Fibroblast of lung (primary cell): ENCODE results near the gene ITGAL. TPM values are rescaled to one million over a fixed set of nuclear protein-coding genes. Genes with fewer than 3 reads are reported as not detected.
"Not testable (repeated sequence)": the region's sequence is repeated elsewhere in the genome, so short reads cannot be mapped to it uniquely, and the experiment has no call there.

Experiments used
- DNase-seq, 2 donors: peaks; one replicate each; pipeline versions ENCODE4 v3.0.0 to v3.0.0-alpha.2; 2010; ENCODE audit warnings: low read depth in 2 of 2
- H2AFZ ChIP-seq: 2 replicates; pipeline ENCODE4 v1.5.1; 2012; ENCODE audit warnings: low read length, control low read depth, inconsistent platforms
- H3K27ac ChIP-seq: 2 replicates; pipeline ENCODE4 v1.5.1; 2011; ENCODE audit warnings: low read length, control low read depth; ENCODE audit not compliant: insufficient read depth
- H3K27me3 ChIP-seq: 2 replicates; pipeline ENCODE4 v1.5.1; 2011; ENCODE audit warnings: mild to moderate bottlenecking, low read length; ENCODE audit not compliant: control insufficient read depth, insufficient read depth
- H3K36me3 ChIP-seq: 2 replicates; pipeline ENCODE4 v1.5.1; 2011; ENCODE audit warnings: low read length; ENCODE audit not compliant: control insufficient read depth, insufficient read depth
- H3K4me1 ChIP-seq: 2 replicates; pipeline ENCODE4 v1.5.1; 2011; ENCODE audit warnings: low read length; ENCODE audit not compliant: control insufficient read depth, insufficient read depth; ENCODE audit errors: extremely low read depth
- H3K4me2 ChIP-seq: 2 replicates; pipeline ENCODE4 v1.5.1; 2011; ENCODE audit warnings: low read length, control low read depth; ENCODE audit not compliant: insufficient read depth; ENCODE audit errors: extremely low read depth
- H3K4me3 ChIP-seq, 4 experiments: fragments of 200-600 bp in 1 of 4; sonication (generic) in 1 of 4; replicated peaks in 1 of 4; 2 replicates each; pipeline ENCODE4 v1.5.1; 2011 to 2016; ENCODE audit warnings: low read length in 4 of 4, low read depth in 3 of 4, mild to moderate bottlenecking in 3 of 4, control low read depth in 2 of 4, inconsistent platforms in 1 of 4, mixed read lengths in 1 of 4; ENCODE audit not compliant: insufficient read depth in 1 of 4; ENCODE audit errors: control extremely low read depth in 1 of 4
- H3K79me2 ChIP-seq: 2 replicates; pipeline ENCODE4 v1.5.1; 2012; ENCODE audit warnings: mild to moderate bottlenecking, low read length, inconsistent platforms; ENCODE audit not compliant: control insufficient read depth, insufficient read depth
- H3K9ac ChIP-seq: 2 replicates; pipeline ENCODE4 v1.5.1; 2011; ENCODE audit warnings: mild to moderate bottlenecking, low read length, control low read depth; ENCODE audit not compliant: insufficient read depth
- H3K9me3 ChIP-seq: 2 replicates; pipeline ENCODE4 v1.5.1; 2012; ENCODE audit warnings: low read depth, low read length; ENCODE audit not compliant: control insufficient read depth, insufficient read depth
- H4K20me1 ChIP-seq: 2 replicates; pipeline ENCODE4 v1.5.1; 2011; ENCODE audit warnings: low read length; ENCODE audit not compliant: control insufficient read depth, insufficient read depth; ENCODE audit errors: extremely low read depth
- EZH2 ChIP-seq: IDR thresholded peaks from 2 replicates; pipeline ENCODE4 v1.5.1; 2012; ENCODE audit warnings: low read length, control low read depth, mild to moderate bottlenecking; ENCODE audit errors: missing control alignments
- polyA plus RNA-seq, 2 donors: library from polyadenylated mRNA; depleted of rRNA in 1 of 2; stranded (reverse) in 1 of 2; unstranded in 1 of 2; fragments of >200 nt; gene quantifications; 2 replicates each; pipeline ENCODE4 v1.2.1, GENCODE V29; 2011 to 2012; ENCODE audit warnings: missing spikeins in 1 of 2
- total RNA-seq: library from RNA; depleted of rRNA; stranded (reverse); fragments of >200 nt; gene quantifications from 2 replicates; pipeline ENCODE4 v1.2.1, GENCODE V29; 2014
- TF ChIP-seq, protein P1 (sequence below), 2 donors: IDR thresholded peaks in 1 of 2; conservative IDR thresholded peaks in 1 of 2; 1 replicate in 1 of 2; 2 replicates in 1 of 2; pipeline ENCODE4 v1.5.1; 2011 to 2012; ENCODE audit warnings: low read length in 2 of 2, control low read depth in 1 of 2, inconsistent platforms in 1 of 2, low read depth in 1 of 2, mild to moderate bottlenecking in 1 of 2

The ITGAL gene
- total and polyA plus RNA-seq, 2 donors (not counting 1 experiment from before 2014, with no cell fraction given): not detected

- no peak for DNase-seq
- H3K27ac ChIP-seq: no peak overlapping the region
- no peaks in the 10 kb centered on the region for H3K9me3 ChIP-seq
- H2AFZ ChIP-seq: no peak overlapping the region
- H3K4me2 ChIP-seq: no peak overlapping the region
- peaks cover 5% of the 10 kb centered on the region for H3K36me3 ChIP-seq
- peaks cover 11% of the 10 kb centered on the region for H3K79me2 ChIP-seq
- H3K9ac ChIP-seq: no peak overlapping the region
- peaks cover 7% of the 10 kb centered on the region for H3K4me1 ChIP-seq
- no peak overlapping the region for H3K4me3 ChIP-seq
- no peaks in the 10 kb centered on the region for H4K20me1 ChIP-seq
- no peaks in the 10 kb centered on the region for H3K27me3 ChIP-seq
- TF ChIP-seq, protein P1, sequence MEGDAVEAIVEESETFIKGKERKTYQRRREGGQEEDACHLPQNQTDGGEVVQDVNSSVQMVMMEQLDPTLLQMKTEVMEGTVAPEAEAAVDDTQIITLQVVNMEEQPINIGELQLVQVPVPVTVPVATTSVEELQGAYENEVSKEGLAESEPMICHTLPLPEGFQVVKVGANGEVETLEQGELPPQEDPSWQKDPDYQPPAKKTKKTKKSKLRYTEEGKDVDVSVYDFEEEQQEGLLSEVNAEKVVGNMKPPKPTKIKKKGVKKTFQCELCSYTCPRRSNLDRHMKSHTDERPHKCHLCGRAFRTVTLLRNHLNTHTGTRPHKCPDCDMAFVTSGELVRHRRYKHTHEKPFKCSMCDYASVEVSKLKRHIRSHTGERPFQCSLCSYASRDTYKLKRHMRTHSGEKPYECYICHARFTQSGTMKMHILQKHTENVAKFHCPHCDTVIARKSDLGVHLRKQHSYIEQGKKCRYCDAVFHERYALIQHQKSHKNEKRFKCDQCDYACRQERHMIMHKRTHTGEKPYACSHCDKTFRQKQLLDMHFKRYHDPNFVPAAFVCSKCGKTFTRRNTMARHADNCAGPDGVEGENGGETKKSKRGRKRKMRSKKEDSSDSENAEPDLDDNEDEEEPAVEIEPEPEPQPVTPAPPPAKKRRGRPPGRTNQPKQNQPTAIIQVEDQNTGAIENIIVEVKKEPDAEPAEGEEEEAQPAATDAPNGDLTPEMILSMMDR (conservative IDR thresholded peaks at IDR 0.05 in 1 of 2, IDR thresholded peaks at IDR 0.05 in 1 of 2; ENCODE audit: low read depth in 1 of 2, low read length in 2 of 2): no peak
- no peak for TF ChIP-seq EZH2
These were observed 23.5 kb upstream of the ITGAL start for GRCh38 chr16:30449116-30449435.

- not testable (repeated sequence) for H3K27me3 ChIP-seq, H3K79me2 ChIP-seq, H3K4me1 ChIP-seq, H3K9me3 ChIP-seq, H4K20me1 ChIP-seq, H3K9ac ChIP-seq, H3K27ac ChIP-seq, H2AFZ ChIP-seq, H3K36me3 ChIP-seq, H3K4me3 ChIP-seq, H3K4me2 ChIP-seq, DNase-seq
These were observed 19.6 kb upstream of the ITGAL start for GRCh38 chr16:30452709-30453580.

GRCh38 chr16:30456302-30456701, 16.2 kb upstream of the ITGAL start:
- Histone ChIP-seq H4K20me1 (no peaks in the 10 kb centered on the region), H3K4me2 (no peak overlapping the region), H3K27ac (no peak overlapping the region), H2AFZ (no peak overlapping the region), H3K9ac (no peak overlapping the region), H3K36me3 (no peaks in the 10 kb centered on the region), H3K4me3 (no peak overlapping the region), H3K79me2 (no peaks in the 10 kb centered on the region), H3K4me1 (no peaks in the 10 kb centered on the region), H3K9me3 (no peaks in the 10 kb centered on the region), H3K27me3 (peaks cover 3% of the 10 kb centered on the region)
- TF ChIP-seq EZH2: no peak
- TF ChIP-seq, protein P1 (conservative IDR thresholded peaks at IDR 0.05 in 1 of 2, IDR thresholded peaks at IDR 0.05 in 1 of 2; ENCODE audit: low read depth in 1 of 2, low read length in 2 of 2): no peak
- DNase-seq: no peak
